Measurements from ENCODE around the gene PLEKHA7. TPM values are rescaled to one million over a fixed set of nuclear protein-coding genes. Genes with fewer than 3 reads are reported as not detected.

Gene PLEKHA7
- polyA plus RNA-seq, 1 donor (not counting 4 experiments of a cell fraction or from before 2014, with no cell fraction given): 1.4 TPM

GRCh38 chr11:16997624-16998023, 16.6 kb downstream of the PLEKHA7 start:
- no peaks in the 10 kb centered on the region for H4K20me1 ChIP-seq (ENCODE audit: control insufficient read depth, extremely low read depth, insufficient read depth, low read length)
- H3K9me1 ChIP-seq (ENCODE audit: control insufficient read depth, extremely low read depth, insufficient read depth, low read length): no peaks in the 10 kb centered on the region
- no peak overlapping the region for H3K9ac ChIP-seq (ENCODE audit: control insufficient read depth, extremely low read depth, insufficient read depth, low read length)
- no peak for FAIRE-seq
- H3K27ac ChIP-seq (ENCODE audit: control insufficient read depth, insufficient read depth, low read length): no peak overlapping the region
- dilution Hi-C loops (cut with MboI; ENCODE audit: extremely low pct_ligation_motif_present, low sequenced_read_pairs): no loop called here
- no peaks in the 10 kb centered on the region for H3K36me3 ChIP-seq (ENCODE audit: control insufficient read depth in 2 of 2, extremely low read depth in 1 of 2, insufficient read depth in 2 of 2, low read length in 2 of 2)
- no peak for TF ChIP-seq CTCF (optimal IDR thresholded peaks at IDR 0.05 in 1 of 3, IDR thresholded peaks at IDR 0.05 in 1 of 3, conservative IDR thresholded peaks at IDR 0.05 in 1 of 3; ENCODE audit: extremely low read depth in 1 of 3, insufficient read depth in 2 of 3, low read length in 3 of 3)
- no peak for TF ChIP-seq EZH2 (IDR thresholded peaks at IDR 0.05; ENCODE audit: low read length)
- no peaks in the 10 kb centered on the region for H3K27me3 ChIP-seq (ENCODE audit: control insufficient read depth, extremely low read depth, insufficient read depth, low read length)
- H2AFZ ChIP-seq (ENCODE audit: control insufficient read depth, low read length): no peak overlapping the region
- H3K4me1 ChIP-seq (ENCODE audit: control insufficient read depth, extremely low read depth, insufficient read depth, low read length): no peaks in the 10 kb centered on the region
- no peak for DNase-seq (ENCODE audit: low read depth, low spot score)
- H3K9me3 ChIP-seq (ENCODE audit: control insufficient read depth, low read depth, low read length): no peaks in the 10 kb centered on the region
- H3K79me2 ChIP-seq (ENCODE audit: control insufficient read depth, insufficient read depth, low read length): no peaks in the 10 kb centered on the region
- no peak overlapping the region for H3K4me3 ChIP-seq (ENCODE audit: control insufficient read depth in 2 of 3, extremely low read depth in 1 of 3, insufficient read depth in 2 of 3, low read depth in 1 of 3, low read length in 3 of 3)
- no peak overlapping the region for H3K4me2 ChIP-seq (ENCODE audit: control insufficient read depth, extremely low read depth, insufficient read depth, low read depth, low read length)

DNA sequence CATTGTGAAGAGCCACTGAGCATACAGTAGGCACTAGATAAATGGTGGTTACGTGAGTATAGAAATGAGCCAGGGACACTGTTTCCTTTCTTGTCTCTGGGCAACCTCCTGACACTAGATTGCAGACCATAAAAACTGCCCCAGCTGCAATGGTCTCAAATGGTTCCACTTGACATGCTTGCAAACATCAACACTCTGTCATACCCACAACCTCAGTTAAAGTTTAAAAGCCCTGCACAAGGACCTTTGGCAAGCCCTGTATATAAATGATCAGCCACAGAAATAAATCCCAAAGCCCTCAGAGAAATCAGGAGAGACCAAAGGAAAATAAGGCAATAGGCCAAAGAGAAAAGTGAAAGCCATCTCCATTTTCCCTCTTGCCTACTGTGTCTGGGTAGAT, 20.7 kb downstream of the PLEKHA7 start:
- TF ChIP-seq EZH2 (IDR thresholded peaks at IDR 0.05; ENCODE audit: low read length) (no peak), CTCF (optimal IDR thresholded peaks at IDR 0.05 in 1 of 3, IDR thresholded peaks at IDR 0.05 in 1 of 3, conservative IDR thresholded peaks at IDR 0.05 in 1 of 3; ENCODE audit: extremely low read depth in 1 of 3, insufficient read depth in 2 of 3, low read length in 3 of 3) (no peak)
- no peaks in the 10 kb centered on the region for H3K4me1 ChIP-seq (ENCODE audit: control insufficient read depth, extremely low read depth, insufficient read depth, low read length)
- DNase-seq (ENCODE audit: low read depth, low spot score): no peak
- H3K9me3 ChIP-seq (ENCODE audit: control insufficient read depth, low read depth, low read length): no peaks in the 10 kb centered on the region
- no peaks in the 10 kb centered on the region for H3K9me1 ChIP-seq (ENCODE audit: control insufficient read depth, extremely low read depth, insufficient read depth, low read length)
- no peak overlapping the region for H3K9ac ChIP-seq (ENCODE audit: control insufficient read depth, extremely low read depth, insufficient read depth, low read length)
- no peaks in the 10 kb centered on the region for H4K20me1 ChIP-seq (ENCODE audit: control insufficient read depth, extremely low read depth, insufficient read depth, low read length)
- H3K79me2 ChIP-seq (ENCODE audit: control insufficient read depth, insufficient read depth, low read length): no peaks in the 10 kb centered on the region
- no peak for FAIRE-seq
- no peak overlapping the region for H3K4me3 ChIP-seq (ENCODE audit: control insufficient read depth in 2 of 3, extremely low read depth in 1 of 3, insufficient read depth in 2 of 3, low read depth in 1 of 3, low read length in 3 of 3)
- no peaks in the 10 kb centered on the region for H3K36me3 ChIP-seq (ENCODE audit: control insufficient read depth in 2 of 2, extremely low read depth in 1 of 2, insufficient read depth in 2 of 2, low read length in 2 of 2)
- H2AFZ ChIP-seq (ENCODE audit: control insufficient read depth, low read length): no peak overlapping the region
- H3K27me3 ChIP-seq (ENCODE audit: control insufficient read depth, extremely low read depth, insufficient read depth, low read length): peaks cover 3% of the 10 kb centered on the region
- H3K27ac ChIP-seq (ENCODE audit: control insufficient read depth, insufficient read depth, low read length): no peak overlapping the region
- H3K4me2 ChIP-seq (ENCODE audit: control insufficient read depth, extremely low read depth, insufficient read depth, low read depth, low read length): no peak overlapping the region
- dilution Hi-C loops (cut with MboI; ENCODE audit: extremely low pct_ligation_motif_present, low sequenced_read_pairs): no loop called here

Data from keratinocyte (primary cell).